Stomach (tissue), 4 donors: ENCODE results near the gene SLC8A2.

Experiments
- POLR2A ChIP-seq, 4 donors: fragments of 450-650 bp; IDR thresholded peaks; one replicate each; pipeline ENCODE4 v1.6.1; 2016; ENCODE audit warnings: antibody characterized with exemption in 4 of 4, control low read depth in 2 of 4, mild to moderate bottlenecking in 1 of 4, moderate library complexity in 1 of 4
- POLR2AphosphoS5 ChIP-seq, 3 donors: sonication (generic); formaldehyde crosslinking; IDR thresholded peaks; one replicate each; pipeline ENCODE4 v1.6.1; 2016; ENCODE audit warnings: antibody characterized with exemption in 3 of 3
- TF ChIP-seq, protein P1 (sequence below), 7 experiments: fragments of 450-650 bp in 4 of 7; fragments of 200-600 bp in 3 of 7; sonication (generic) in 3 of 7; IDR thresholded peaks; one replicate each; pipeline ENCODE4 v1.5.1; 2016 to 2019; ENCODE audit warnings: antibody characterized with exemption in 7 of 7, control low read depth in 2 of 7, mild to moderate bottlenecking in 1 of 7

GRCh38 chr19:47503130-47503825, 31.6 kb upstream of the SLC8A2 start:
- TF ChIP-seq, protein P1, sequence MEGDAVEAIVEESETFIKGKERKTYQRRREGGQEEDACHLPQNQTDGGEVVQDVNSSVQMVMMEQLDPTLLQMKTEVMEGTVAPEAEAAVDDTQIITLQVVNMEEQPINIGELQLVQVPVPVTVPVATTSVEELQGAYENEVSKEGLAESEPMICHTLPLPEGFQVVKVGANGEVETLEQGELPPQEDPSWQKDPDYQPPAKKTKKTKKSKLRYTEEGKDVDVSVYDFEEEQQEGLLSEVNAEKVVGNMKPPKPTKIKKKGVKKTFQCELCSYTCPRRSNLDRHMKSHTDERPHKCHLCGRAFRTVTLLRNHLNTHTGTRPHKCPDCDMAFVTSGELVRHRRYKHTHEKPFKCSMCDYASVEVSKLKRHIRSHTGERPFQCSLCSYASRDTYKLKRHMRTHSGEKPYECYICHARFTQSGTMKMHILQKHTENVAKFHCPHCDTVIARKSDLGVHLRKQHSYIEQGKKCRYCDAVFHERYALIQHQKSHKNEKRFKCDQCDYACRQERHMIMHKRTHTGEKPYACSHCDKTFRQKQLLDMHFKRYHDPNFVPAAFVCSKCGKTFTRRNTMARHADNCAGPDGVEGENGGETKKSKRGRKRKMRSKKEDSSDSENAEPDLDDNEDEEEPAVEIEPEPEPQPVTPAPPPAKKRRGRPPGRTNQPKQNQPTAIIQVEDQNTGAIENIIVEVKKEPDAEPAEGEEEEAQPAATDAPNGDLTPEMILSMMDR (IDR thresholded peaks at IDR 0.05) = no peak
- no peak for TF ChIP-seq POLR2A (IDR thresholded peaks at IDR 0.05)
- no peak for TF ChIP-seq POLR2AphosphoS5 (IDR thresholded peaks at IDR 0.05)
